GM10847 (cell line): ENCODE data around the gene PHKB.

Experiments used
- POLR2A ChIP-seq: IDR thresholded peaks from 2 replicates; pipeline ENCODE4 v1.6.1; 2011; ENCODE audit not compliant: insufficient read length; ENCODE audit errors: extremely low read depth

PHKB gene

GRCh38 chr16:47627721-47628120 is 166.6 kb downstream of the PHKB start:
- no peak for TF ChIP-seq POLR2A

GRCh38 chr16:47631131-47631530 is 170.0 kb downstream of the PHKB start:
- TF ChIP-seq POLR2A: no peak

GRCh38 chr16:47634126-47634525 is 173.0 kb downstream of the PHKB start:
- TF ChIP-seq POLR2A: no peak

- no peak for TF ChIP-seq POLR2A
Observed at GRCh38 chr16:47634727-47635126, 173.6 kb downstream of the PHKB start.

GRCh38 chr16:47636501-47637099 is 175.5 kb downstream of the PHKB start:
- TF ChIP-seq POLR2A: no peak

GRCh38 chr16:47638175-47638574 is 177.0 kb downstream of the PHKB start:
- no peak for TF ChIP-seq POLR2A

- no peak for TF ChIP-seq POLR2A
Observed at GRCh38 chr16:47640661-47641060, 179.5 kb downstream of the PHKB start.

- TF ChIP-seq POLR2A: no peak
Observed at GRCh38 chr16:47643323-47644000, 182.3 kb downstream of the PHKB start.

- TF ChIP-seq POLR2A: no peak
Observed at GRCh38 chr16:47644166-47644565, 183.0 kb downstream of the PHKB start.

- TF ChIP-seq POLR2A: no peak
Observed at GRCh38 chr16:47644661-47645060, 183.5 kb downstream of the PHKB start.

GRCh38 chr16:47646914-47647313 is 185.8 kb downstream of the PHKB start:
- no peak for TF ChIP-seq POLR2A

GRCh38 chr16:47657032-47657431 is 195.9 kb downstream of the PHKB start:
- no peak for TF ChIP-seq POLR2A

- no peak for TF ChIP-seq POLR2A
Observed at GRCh38 chr16:47657977-47658376, 196.8 kb downstream of the PHKB start.

GRCh38 chr16:47660540-47660939 is 199.4 kb downstream of the PHKB start:
- no peak for TF ChIP-seq POLR2A

- TF ChIP-seq POLR2A: no peak
Observed at GRCh38 chr16:47664653-47665325, 203.7 kb downstream of the PHKB start.

- no peak for TF ChIP-seq POLR2A
Observed at GRCh38 chr16:47666434-47666833, 205.3 kb downstream of the PHKB start.
